NT2/D1 (cell line): ENCODE data around the gene CYP4B1.
"Not testable (repeated sequence)": the region's sequence is repeated elsewhere in the genome, so short reads cannot be mapped to it uniquely, and the experiment has no call there.

ENCODE experiments used
- YY1 ChIP-seq: IDR thresholded peaks from 2 replicates; pipeline ENCODE4 v1.6.1; 2011; ENCODE audit not compliant: insufficient read length, insufficient read depth
- ZNF274 ChIP-seq: IDR thresholded peaks from 2 replicates; pipeline ENCODE4 v1.6.1; 2011; ENCODE audit warnings: mild to moderate bottlenecking, low read depth, low read length

GRCh38 chr1:46778456-46778855 lies 20.4 kb upstream of the CYP4B1 start:
- not testable (repeated sequence) for TF ChIP-seq ZNF274, YY1
